Neural crest cell (in vitro differentiated cells): ENCODE measurements around the gene ATG7. TPM values are rescaled to one million over a fixed set of nuclear protein-coding genes. Genes with fewer than 3 reads are reported as not detected.

Source experiments
- DNase-seq: peaks from one replicate; pipeline ENCODE4 v3.0.0; 2021; ENCODE audit warnings: low read depth, mixed read lengths, low spot score
- H3K27ac Mint-ChIP-seq: one replicate; pipeline ENCODE4 v1.8.0; 2021; ENCODE audit warnings: mild to moderate bottlenecking, mixed read lengths; ENCODE audit not compliant: unreplicated experiment
- H3K27me3 Mint-ChIP-seq: 2 replicates; pipeline ENCODE4 v1.8.0; 2021; ENCODE audit warnings: low read depth, mild to moderate bottlenecking, mixed read lengths
- H3K36me3 Mint-ChIP-seq: 2 replicates; pipeline ENCODE4 v1.8.0; 2021; ENCODE audit warnings: low read depth, mild to moderate bottlenecking, mixed read lengths
- H3K4me1 Mint-ChIP-seq: 2 replicates; pipeline ENCODE4 v1.8.0; 2021; ENCODE audit warnings: mixed read lengths
- H3K4me3 Mint-ChIP-seq: one replicate; pipeline ENCODE4 v1.8.0; 2021; ENCODE audit warnings: mild to moderate bottlenecking, mixed read lengths
- H3K9me3 Mint-ChIP-seq: 2 replicates; pipeline ENCODE4 v1.8.0; 2021; ENCODE audit warnings: mixed read lengths
- total RNA-seq: library from RNA; stranded (reverse); gene quantifications from 2 replicates; pipeline ENCODE4 v1.2.1, GENCODE V29; 2021
- TF ChIP-seq, protein P1 (sequence below): fragments of 200-600 bp; sonication (generic); conservative IDR thresholded peaks from 2 replicates; pipeline ENCODE4 v1.5.0; 2021; ENCODE audit warnings: antibody characterized with exemption, mild to moderate bottlenecking

The ATG7 gene
- total RNA-seq, 1 donor from 2014 or later = 29.6 TPM

DNA sequence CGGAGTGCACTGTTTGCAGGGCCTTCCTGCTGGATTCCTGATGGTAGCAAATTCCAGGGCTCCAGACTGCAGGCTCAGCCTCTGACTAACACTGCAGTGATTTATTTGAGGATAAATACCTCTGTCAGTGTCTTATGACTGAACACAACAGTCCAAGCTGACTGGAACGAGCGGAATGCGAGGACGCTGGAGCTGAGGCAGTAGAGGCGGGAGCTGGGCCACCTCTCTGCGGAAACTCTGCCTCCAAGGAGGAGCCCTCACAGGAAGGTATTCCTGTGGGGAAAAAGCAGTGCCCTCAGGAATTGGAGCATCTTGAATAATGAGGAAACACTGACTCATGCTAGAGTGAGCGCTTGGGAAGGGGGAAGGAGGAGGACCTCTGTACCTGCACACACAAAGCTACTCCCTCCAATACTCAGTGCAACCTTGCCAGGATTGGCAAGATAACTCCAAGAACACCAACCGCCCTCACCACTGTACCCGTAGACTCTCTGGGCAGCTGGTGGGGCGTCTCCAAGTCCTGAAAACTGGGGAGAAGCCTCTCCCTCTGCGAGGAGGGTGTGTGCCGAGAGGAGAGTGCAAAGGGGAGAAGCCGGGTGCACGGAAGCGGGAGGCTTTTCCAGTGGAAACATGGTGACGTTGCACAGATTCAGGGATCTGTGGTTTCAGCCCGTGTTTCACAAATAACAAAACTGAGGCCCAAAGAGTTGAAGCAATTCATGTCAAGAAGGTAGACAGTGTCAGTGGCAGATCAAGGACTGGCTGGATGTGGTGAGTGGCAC, 328.5 kb downstream of the ATG7 start:
- TF ChIP-seq, protein P1, sequence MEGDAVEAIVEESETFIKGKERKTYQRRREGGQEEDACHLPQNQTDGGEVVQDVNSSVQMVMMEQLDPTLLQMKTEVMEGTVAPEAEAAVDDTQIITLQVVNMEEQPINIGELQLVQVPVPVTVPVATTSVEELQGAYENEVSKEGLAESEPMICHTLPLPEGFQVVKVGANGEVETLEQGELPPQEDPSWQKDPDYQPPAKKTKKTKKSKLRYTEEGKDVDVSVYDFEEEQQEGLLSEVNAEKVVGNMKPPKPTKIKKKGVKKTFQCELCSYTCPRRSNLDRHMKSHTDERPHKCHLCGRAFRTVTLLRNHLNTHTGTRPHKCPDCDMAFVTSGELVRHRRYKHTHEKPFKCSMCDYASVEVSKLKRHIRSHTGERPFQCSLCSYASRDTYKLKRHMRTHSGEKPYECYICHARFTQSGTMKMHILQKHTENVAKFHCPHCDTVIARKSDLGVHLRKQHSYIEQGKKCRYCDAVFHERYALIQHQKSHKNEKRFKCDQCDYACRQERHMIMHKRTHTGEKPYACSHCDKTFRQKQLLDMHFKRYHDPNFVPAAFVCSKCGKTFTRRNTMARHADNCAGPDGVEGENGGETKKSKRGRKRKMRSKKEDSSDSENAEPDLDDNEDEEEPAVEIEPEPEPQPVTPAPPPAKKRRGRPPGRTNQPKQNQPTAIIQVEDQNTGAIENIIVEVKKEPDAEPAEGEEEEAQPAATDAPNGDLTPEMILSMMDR = no peak
- H3K9me3 Mint-ChIP-seq = peaks cover 2% of the 10 kb centered on the region
- peak overlapping the region; percentile 47 for H3K4me3 Mint-ChIP-seq
- H3K4me1 Mint-ChIP-seq = peaks cover 65% of the 10 kb centered on the region
- DNase-seq = no peak
- H3K27ac Mint-ChIP-seq = peak overlapping the region; percentile 32
- peaks cover 39% of the 10 kb centered on the region for H3K36me3 Mint-ChIP-seq
- H3K27me3 Mint-ChIP-seq = no peaks in the 10 kb centered on the region

DNA sequence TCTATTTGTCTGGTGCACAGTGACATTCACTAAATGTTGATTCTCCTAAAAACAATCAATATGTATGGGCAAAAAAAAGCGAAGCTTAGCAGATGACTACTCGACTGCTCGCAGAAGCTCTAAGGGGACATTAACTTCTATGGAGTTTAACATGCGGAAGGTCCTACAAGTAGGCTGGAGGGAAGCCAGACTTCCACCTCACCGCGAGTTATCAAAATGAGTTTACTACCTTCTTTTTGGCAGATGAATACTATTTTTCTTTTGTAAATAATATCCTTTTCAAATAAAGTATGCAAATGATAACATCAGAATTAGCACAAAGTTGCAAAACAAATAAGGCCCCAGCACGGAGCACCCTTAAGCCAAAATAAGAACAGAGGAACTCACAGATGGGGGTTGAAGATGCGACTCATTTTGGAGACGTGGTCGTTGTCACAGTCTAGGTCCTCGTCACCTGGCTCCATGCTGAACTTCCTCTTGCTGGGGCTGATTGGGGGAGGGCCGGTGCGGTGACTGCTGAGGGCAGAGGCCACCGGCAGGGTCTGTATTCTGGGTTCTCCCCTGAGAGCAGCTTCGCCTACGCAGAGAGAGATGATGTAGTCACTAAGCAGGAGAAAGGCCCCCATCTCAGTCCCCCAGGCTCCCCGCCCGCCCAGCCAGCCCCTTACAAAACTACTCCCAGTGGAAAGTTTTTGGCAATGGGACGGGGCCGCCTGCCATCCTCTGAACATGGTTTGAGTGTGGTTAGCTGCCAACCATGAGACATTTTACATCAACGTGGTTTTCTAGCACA, 329.4 kb downstream of the ATG7 start:
- H3K36me3 Mint-ChIP-seq = peaks cover 34% of the 10 kb centered on the region
- H3K27me3 Mint-ChIP-seq = no peaks in the 10 kb centered on the region
- DNase-seq = no peak
- H3K9me3 Mint-ChIP-seq = peaks cover 2% of the 10 kb centered on the region
- peak overlapping the region; percentile 9 for H3K4me3 Mint-ChIP-seq
- H3K4me1 Mint-ChIP-seq = peaks cover 74% of the 10 kb centered on the region
- H3K27ac Mint-ChIP-seq = peak overlapping the region; percentile 66
- TF ChIP-seq, protein P1 = no peak

DNA sequence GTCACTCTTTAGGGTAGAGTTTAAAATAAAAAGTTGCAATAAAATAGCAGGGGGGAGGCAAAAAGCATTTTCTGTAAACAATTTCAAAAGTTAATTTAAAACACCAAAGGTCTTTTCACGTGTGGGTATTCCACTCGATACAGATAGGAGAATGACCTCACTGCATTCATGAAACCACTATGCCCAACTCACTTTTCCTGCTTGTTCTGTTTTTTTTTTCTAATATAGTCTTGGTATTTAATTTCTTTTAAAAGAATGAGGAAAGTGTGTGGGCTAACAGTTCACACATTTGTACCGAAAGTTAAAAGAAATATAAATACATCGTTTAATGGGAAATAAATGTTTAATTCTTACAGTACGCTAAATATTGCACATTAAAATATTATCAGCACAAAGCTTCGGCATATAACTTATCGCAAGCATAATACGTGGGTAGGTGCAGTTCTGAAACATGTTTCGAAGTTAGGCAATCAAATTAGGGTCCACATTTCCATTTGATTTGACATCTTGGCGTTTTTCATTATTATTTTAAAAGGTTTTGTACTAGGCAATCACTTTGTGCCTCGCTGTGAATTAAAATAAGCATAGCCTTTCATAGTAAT, 330.1 kb downstream of the ATG7 start:
- Mint-ChIP-seq H3K36me3 (peaks cover 32% of the 10 kb centered on the region), H3K27me3 (no peaks in the 10 kb centered on the region), H3K4me1 (peaks cover 76% of the 10 kb centered on the region), H3K9me3 (no peaks in the 10 kb centered on the region), H3K27ac (no peak overlapping the region), H3K4me3 (peak overlapping the region; percentile 9)
- no peak for DNase-seq
- TF ChIP-seq, protein P1 = no peak

DNA sequence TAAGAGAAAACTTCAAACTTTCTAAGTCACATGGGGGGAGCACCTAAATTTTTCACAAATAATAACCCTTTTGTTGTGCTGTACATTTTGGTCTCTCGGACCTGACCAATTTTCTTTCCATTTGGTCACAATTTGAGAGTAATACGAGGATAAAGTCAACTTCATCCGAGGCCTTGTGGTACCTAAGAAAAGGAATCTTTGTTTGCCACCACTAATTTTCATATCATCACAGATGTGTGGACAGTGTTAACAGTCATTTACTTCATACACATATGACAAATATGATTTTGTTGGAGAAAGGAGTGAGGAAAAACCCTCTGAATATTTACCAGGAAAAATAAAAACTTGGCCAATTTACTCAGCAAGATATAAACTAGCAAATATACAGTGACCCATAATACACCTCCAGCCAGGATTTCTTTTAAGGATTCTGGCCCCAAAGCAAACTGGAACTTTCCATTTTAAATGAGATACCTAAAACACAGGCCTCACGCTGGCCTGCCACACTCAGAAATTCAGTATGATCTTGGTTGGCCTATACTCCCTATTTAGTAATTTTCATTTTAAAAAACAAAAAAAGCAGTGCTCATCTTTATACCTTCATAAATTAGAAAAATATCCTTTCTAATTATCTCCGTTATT, 330.8 kb downstream of the ATG7 start:
- no peak overlapping the region for H3K27ac Mint-ChIP-seq
- H3K27me3 Mint-ChIP-seq = no peaks in the 10 kb centered on the region

More for the DNA sequence above, 330.8 kb downstream of the ATG7 start:
- DNase-seq = no peak
- Mint-ChIP-seq H3K9me3 (no peaks in the 10 kb centered on the region), H3K36me3 (peaks cover 25% of the 10 kb centered on the region), H3K4me1 (peaks cover 83% of the 10 kb centered on the region), H3K4me3 (peak overlapping the region; percentile 20)
- TF ChIP-seq, protein P1 = no peak
